Glutamatergic neuron (in vitro differentiated cells): ENCODE measurements around the gene STAC. TPM values are rescaled to one million over a fixed set of nuclear protein-coding genes. Genes with fewer than 3 reads are reported as not detected.

Source experiments
- DNase-seq: peaks from one replicate; pipeline ENCODE4 v3.0.0; 2022
- H3K27ac Mint-ChIP-seq: one replicate; pipeline ENCODE4 v1.8.0; 2020; ENCODE audit warnings: mild to moderate bottlenecking, mixed read lengths, inconsistent platforms; ENCODE audit not compliant: unreplicated experiment
- H3K27me3 Mint-ChIP-seq: one replicate; pipeline ENCODE4 v1.8.0; 2020; ENCODE audit warnings: mild to moderate bottlenecking, moderate library complexity, mixed read lengths, inconsistent platforms; ENCODE audit not compliant: unreplicated experiment
- H3K36me3 Mint-ChIP-seq: one replicate; pipeline ENCODE4 v1.8.0; 2020; ENCODE audit warnings: mild to moderate bottlenecking, mixed read lengths, inconsistent platforms; ENCODE audit not compliant: unreplicated experiment
- H3K4me1 Mint-ChIP-seq: one replicate; pipeline ENCODE4 v1.8.0; 2020; ENCODE audit warnings: mild to moderate bottlenecking, low read depth, mixed read lengths, inconsistent platforms; ENCODE audit not compliant: unreplicated experiment
- H3K4me3 Mint-ChIP-seq: one replicate; pipeline ENCODE4 v1.8.0; 2020; ENCODE audit warnings: mild to moderate bottlenecking, mixed read lengths, inconsistent platforms; ENCODE audit not compliant: unreplicated experiment
- H3K9me3 Mint-ChIP-seq: one replicate; pipeline ENCODE4 v1.8.0; 2020; ENCODE audit warnings: mild to moderate bottlenecking, moderate library complexity, mixed read lengths, inconsistent platforms; ENCODE audit not compliant: unreplicated experiment
- CTCF ChIP-seq: fragments of 200-600 bp; sonication (generic); IDR thresholded peaks from one replicate; pipeline ENCODE4 v1.5.0; 2021; ENCODE audit not compliant: partially characterized antibody, unreplicated experiment
- total RNA-seq: library from RNA; stranded (reverse); fragmentation: NEBNext Ultra II Directional; extraction: Animal tissue kit (Norgen Biotek cat#: 25700); gene quantifications from one replicate; pipeline ENCODE4 v1.2.1, GENCODE V29; 2021; ENCODE audit not compliant: unreplicated experiment

The STAC gene
- total RNA-seq, 1 donor from 2014 or later, result 1.2 TPM

GRCh38 chr3:36477655-36478054 is 97.4 kb downstream of the STAC start:
- H3K4me3 Mint-ChIP-seq, result no peak overlapping the region
- peaks cover 2% of the 10 kb centered on the region for H3K4me1 Mint-ChIP-seq
- H3K36me3 Mint-ChIP-seq, result peaks cover 4% of the 10 kb centered on the region
- no peaks in the 10 kb centered on the region for H3K27me3 Mint-ChIP-seq
- H3K9me3 Mint-ChIP-seq, result peaks cover 2% of the 10 kb centered on the region
- TF ChIP-seq CTCF, result no peak
- DNase-seq, result no peak
- H3K27ac Mint-ChIP-seq, result no peak overlapping the region

- TF ChIP-seq CTCF, result no peak
- no peak for DNase-seq
- no peak overlapping the region for H3K27ac Mint-ChIP-seq
- H3K4me3 Mint-ChIP-seq, result no peak overlapping the region
- H3K4me1 Mint-ChIP-seq, result peaks cover 2% of the 10 kb centered on the region
- peaks cover 2% of the 10 kb centered on the region for H3K9me3 Mint-ChIP-seq
- peaks cover 4% of the 10 kb centered on the region for H3K36me3 Mint-ChIP-seq
- no peaks in the 10 kb centered on the region for H3K27me3 Mint-ChIP-seq
Measured at GRCh38 chr3:36480911-36481648, 100.8 kb downstream of the STAC start.

- no peak overlapping the region for H3K27ac Mint-ChIP-seq
- peaks cover 2% of the 10 kb centered on the region for H3K9me3 Mint-ChIP-seq
- no peak for DNase-seq
- TF ChIP-seq CTCF, result no peak
- peaks cover 4% of the 10 kb centered on the region for H3K36me3 Mint-ChIP-seq
- H3K27me3 Mint-ChIP-seq, result no peaks in the 10 kb centered on the region
- H3K4me3 Mint-ChIP-seq, result no peak overlapping the region
- peaks cover 2% of the 10 kb centered on the region for H3K4me1 Mint-ChIP-seq
Measured at GRCh38 chr3:36482256-36482655, 102.0 kb downstream of the STAC start.

- peaks cover 4% of the 10 kb centered on the region for H3K36me3 Mint-ChIP-seq
- H3K27me3 Mint-ChIP-seq, result no peaks in the 10 kb centered on the region
- TF ChIP-seq CTCF, result no peak
- no peak overlapping the region for H3K27ac Mint-ChIP-seq
- no peak overlapping the region for H3K4me3 Mint-ChIP-seq
- H3K4me1 Mint-ChIP-seq, result peaks cover 2% of the 10 kb centered on the region
- no peak for DNase-seq
- H3K9me3 Mint-ChIP-seq, result peaks cover 2% of the 10 kb centered on the region
Measured at GRCh38 chr3:36482880-36483279, 102.6 kb downstream of the STAC start.

GRCh38 chr3:36483709-36484108 is 103.4 kb downstream of the STAC start:
- TF ChIP-seq CTCF, result no peak
- Mint-ChIP-seq H3K27ac (no peak overlapping the region), H3K4me3 (no peak overlapping the region), H3K4me1 (no peaks in the 10 kb centered on the region), H3K27me3 (no peaks in the 10 kb centered on the region), H3K36me3 (peaks cover 3% of the 10 kb centered on the region), H3K9me3 (peaks cover 2% of the 10 kb centered on the region)
- DNase-seq, result no peak
